MM.1S (cell line): ENCODE measurements around the gene ASGR1.
"Not testable (repeated sequence)": the region's sequence is repeated elsewhere in the genome, so short reads cannot be mapped to it uniquely, and the experiment has no call there.

Experiments
- DNase-seq: peaks from one replicate; pipeline ENCODE4 v3.0.0-alpha.2; 2015
- H2AFZ ChIP-seq: fragments of 300-600 bp; sonication (generic); 2 replicates; pipeline ENCODE4 v1.6.0; 2016; ENCODE audit warnings: antibody characterized with exemption, low read length
- H3F3A ChIP-seq: fragments of 300-600 bp; sonication (generic); 2 replicates; pipeline ENCODE4 v1.6.1; 2016; ENCODE audit warnings: mild to moderate bottlenecking, antibody characterized with exemption, low read length, moderate library complexity, mixed read lengths; ENCODE audit not compliant: insufficient read depth
- H3K27ac ChIP-seq: fragments of 300-600 bp; sonication (generic); 2 replicates; pipeline ENCODE4 v1.5.1; 2016; ENCODE audit warnings: mild to moderate bottlenecking, low read length
- H3K27me3 ChIP-seq: fragments of 300-600 bp; sonication (generic); replicated peaks from 2 replicates; pipeline ENCODE4 v1.6.0; 2016; ENCODE audit warnings: low read length; ENCODE audit not compliant: insufficient read depth
- H3K36me3 ChIP-seq: fragments of 300-600 bp; sonication (generic); replicated peaks from 2 replicates; pipeline ENCODE4 v1.6.1; 2016; ENCODE audit warnings: mild to moderate bottlenecking, low read length, mixed read lengths; ENCODE audit not compliant: insufficient read depth
- H3K4me1 ChIP-seq: fragments of 300-600 bp; sonication (generic); 2 replicates; pipeline ENCODE4 v1.6.1; 2016; ENCODE audit warnings: low read length, mixed read lengths
- H3K4me2 ChIP-seq: fragments of 300-600 bp; sonication (generic); 2 replicates; pipeline ENCODE4 v1.6.0; 2016; ENCODE audit warnings: low read depth, low read length
- H3K4me3 ChIP-seq: fragments of 300-600 bp; sonication (generic); 2 replicates; pipeline ENCODE4 v1.5.1; 2016; ENCODE audit warnings: low read length, mixed read lengths
- H3K79me2 ChIP-seq: fragments of 300-600 bp; sonication (generic); 2 replicates; pipeline ENCODE4 v1.6.1; 2016; ENCODE audit warnings: mixed run types, low read length, mixed read lengths
- H3K9ac ChIP-seq: fragments of 300-600 bp; sonication (generic); 2 replicates; pipeline ENCODE4 v1.6.1; 2016; ENCODE audit warnings: low read length, mixed read lengths
- H3K9me2 ChIP-seq: fragments of 300-600 bp; sonication (generic); replicated peaks from 2 replicates; pipeline ENCODE4 v1.6.1; 2016; ENCODE audit warnings: mild to moderate bottlenecking, low read length, mixed read lengths; ENCODE audit not compliant: insufficient read depth
- H3K9me3 ChIP-seq: fragments of 300-600 bp; sonication (generic); replicated peaks from 2 replicates; pipeline ENCODE4 v1.6.1; 2016; ENCODE audit warnings: mild to moderate bottlenecking, low read length, mixed read lengths; ENCODE audit not compliant: insufficient read depth
- H4K20me1 ChIP-seq: fragments of 300-600 bp; sonication (generic); 2 replicates; pipeline ENCODE4 v1.6.1; 2016; ENCODE audit warnings: mild to moderate bottlenecking, low read length, moderate library complexity, mixed read lengths; ENCODE audit not compliant: insufficient read depth
- CTCF ChIP-seq: fragments of 300-600 bp; sonication (generic); IDR thresholded peaks from 2 replicates; pipeline ENCODE4 v1.5.1; 2016; ENCODE audit warnings: antibody characterized with exemption, low read length, mixed read lengths
- EZH2 ChIP-seq: fragments of 300-600 bp; sonication (generic); optimal IDR thresholded peaks from 2 replicates; pipeline ENCODE3; 2017; ENCODE audit warnings: low read depth, mild to moderate bottlenecking, antibody characterized with exemption, low read length, mixed read lengths
- EZH2phosphoT487 ChIP-seq: fragments of 300-600 bp; sonication (generic); IDR thresholded peaks from 2 replicates; pipeline ENCODE4 v1.6.1; 2018; ENCODE audit warnings: antibody characterized with exemption, low read length

The ASGR1 gene

GRCh38 chr17:7167832-7168231 lies 11.3 kb downstream of the ASGR1 start:
- DNase-seq, result no peak

GRCh38 chr17:7166873-7167272 lies 12.3 kb downstream of the ASGR1 start:
- Histone ChIP-seq H3K4me3 (no peak overlapping the region), H3K9me2 (no peaks in the 10 kb centered on the region), H4K20me1 (no peaks in the 10 kb centered on the region), H3K4me1 (no peaks in the 10 kb centered on the region), H3K4me2 (no peak overlapping the region), H3K9me3 (no peaks in the 10 kb centered on the region), H3K9ac (no peak overlapping the region), H2AFZ (no peak overlapping the region), H3F3A (no peaks in the 10 kb centered on the region), H3K27me3 (peaks cover 92% of the 10 kb centered on the region), H3K27ac (no peak overlapping the region), H3K36me3 (no peaks in the 10 kb centered on the region), H3K79me2 (no peaks in the 10 kb centered on the region)
- TF ChIP-seq CTCF (no peak), EZH2phosphoT487 (no peak), EZH2 (no peak)
- DNase-seq, result no peak

More at GRCh38 chr17:7167832-7168231, 11.3 kb downstream of the ASGR1 start:
- TF ChIP-seq EZH2phosphoT487 (no peak), CTCF (no peak), EZH2 (no peak)
- no peak overlapping the region for H3K4me3 ChIP-seq
- H3K9me3 ChIP-seq, result no peaks in the 10 kb centered on the region
- H4K20me1 ChIP-seq, result no peaks in the 10 kb centered on the region
- peaks cover 91% of the 10 kb centered on the region for H3K27me3 ChIP-seq
- no peaks in the 10 kb centered on the region for H3K4me1 ChIP-seq
- H3K27ac ChIP-seq, result no peak overlapping the region
- H3K4me2 ChIP-seq, result no peak overlapping the region
- no peaks in the 10 kb centered on the region for H3K9me2 ChIP-seq
- no peaks in the 10 kb centered on the region for H3F3A ChIP-seq
- no peak overlapping the region for H3K9ac ChIP-seq
- H2AFZ ChIP-seq, result no peak overlapping the region
- no peaks in the 10 kb centered on the region for H3K36me3 ChIP-seq
- H3K79me2 ChIP-seq, result no peaks in the 10 kb centered on the region

GRCh38 chr17:7159571-7159970 lies 19.6 kb downstream of the ASGR1 start:
- not testable (repeated sequence) for H3K27ac ChIP-seq, H3K9ac ChIP-seq, H3K36me3 ChIP-seq, H3K4me1 ChIP-seq, H3K4me2 ChIP-seq, H4K20me1 ChIP-seq, H3K9me2 ChIP-seq, H2AFZ ChIP-seq, H3K79me2 ChIP-seq, H3K9me3 ChIP-seq, DNase-seq, H3K4me3 ChIP-seq, H3F3A ChIP-seq
- peaks cover 92% of the 10 kb centered on the region for H3K27me3 ChIP-seq

- not testable (repeated sequence) for H3K4me1 ChIP-seq, H3K36me3 ChIP-seq, H4K20me1 ChIP-seq, H3K9ac ChIP-seq, H3K4me2 ChIP-seq, H3K4me3 ChIP-seq, H2AFZ ChIP-seq, H3K9me3 ChIP-seq, H3K27ac ChIP-seq, H3K9me2 ChIP-seq, DNase-seq, H3F3A ChIP-seq, H3K79me2 ChIP-seq
- H3K27me3 ChIP-seq, result peaks cover 94% of the 10 kb centered on the region
Measured at GRCh38 chr17:7158424-7158823, 20.7 kb downstream of the ASGR1 start.
